ENCODE measurements around the gene SZT2. TPM values are rescaled to one million over a fixed set of nuclear protein-coding genes. Genes with fewer than 3 reads are reported as not detected.

Gene SZT2
- total and polyA plus RNA-seq, 10 donors: 9.4 to 115 (median 72.4) TPM

GRCh38 chr1:43358121-43358745 lies 31.5 kb upstream of the SZT2 start:
- peaks cover 12 to 49% (median 23%) of the 10 kb centered on the region in 6 donors for H3K4me1 ChIP-seq
- intact Hi-C loops (cut with DNase I; ENCODE audit: low total_unique reads): no loop called here
- H3K9me3 ChIP-seq: no peaks in the 10 kb centered on the region
- H3K36me3 ChIP-seq: peaks cover 0 to 38% (median 20%) of the 10 kb centered on the region in 6 donors
- TF ChIP-seq POLR2AphosphoS5 (IDR thresholded peaks at IDR 0.05) (no peak), POLR2A (IDR thresholded peaks at IDR 0.05) (no peak), CTCF (IDR thresholded peaks at IDR 0.05 in 8 of 11, conservative IDR thresholded peaks at IDR 0.05 in 3 of 11) (peak in 6 of 11 experiments; percentile 6 to 33 (median 26))
- peak overlapping the region; percentile 63 to 88 (median 70) for H3K4me3 ChIP-seq
- WGBS, 5 donors: 0 to 1% (median 1%) methylated on average over 17 to 33 of the region's 33 CpGs
- DNase-seq: no peak
- peak overlapping the region; percentile 82 to 96 (median 87) for H3K27ac ChIP-seq
- no peaks in the 10 kb centered on the region for H3K27me3 ChIP-seq (replicated peaks in 1 of 7)

GRCh38 chr1:43358746-43359693 lies 30.7 kb upstream of the SZT2 start, which contains the start of gene CDC20:
Gene CDC20, plus strand, starts transcription at chr1:43358981. Its CDS starts 235 bp downstream, at chr1:43359216.
- Histone ChIP-seq H3K4me1 (peaks cover 12 to 56% (median 23%) of the 10 kb centered on the region in 6 donors), H3K27ac (peak within 1 kb of the TSS; percentile 82 to 96 (median 87)), H3K27me3 (replicated peaks in 1 of 7) (no peaks in the 10 kb centered on the region), H3K4me3 (peak within 1 kb of the TSS; percentile 63 to 88 (median 70)), H3K9me3 (no peaks in the 10 kb centered on the region), H3K36me3 (peaks cover 3 to 46% (median 28%) of the 10 kb centered on the region in 6 donors)
- DNase-seq: peak; percentile 98
- WGBS, 5 donors: 3 to 5% (median 4%) methylated on average over 24 to 59 of the region's 59 CpGs
- intact Hi-C loops (cut with DNase I; ENCODE audit: low total_unique reads): no loop called here
- peak; percentile 79 to 83 (median 80) for TF ChIP-seq POLR2AphosphoS5 (IDR thresholded peaks at IDR 0.05)
- TF ChIP-seq POLR2A (IDR thresholded peaks at IDR 0.05): no peak
- peak in 1 of 11 experiments; percentile 37 for TF ChIP-seq CTCF (IDR thresholded peaks at IDR 0.05 in 8 of 11, conservative IDR thresholded peaks at IDR 0.05 in 3 of 11)

GRCh38 chr1:43359696-43360095 lies 30.0 kb upstream of the SZT2 start:
- 50 to 81% (median 52%) methylated on average over 7 to 11 of the region's 11 CpGs for WGBS, 5 donors

More at GRCh38 chr1:43359696-43360095, 30.0 kb upstream of the SZT2 start:
- H3K4me3 ChIP-seq: peak overlapping the region in 6 of 8 donors; percentile 63 to 78 (median 69)
- TF ChIP-seq POLR2AphosphoS5 (IDR thresholded peaks at IDR 0.05) (no peak), POLR2A (IDR thresholded peaks at IDR 0.05) (no peak), CTCF (IDR thresholded peaks at IDR 0.05 in 8 of 11, conservative IDR thresholded peaks at IDR 0.05 in 3 of 11) (no peak)
- H3K27me3 ChIP-seq (replicated peaks in 1 of 7): no peaks in the 10 kb centered on the region
- H3K4me1 ChIP-seq: peaks cover 12 to 63% (median 23%) of the 10 kb centered on the region in 6 donors
- no peak for DNase-seq
- H3K36me3 ChIP-seq: peaks cover 5 to 50% (median 34%) of the 10 kb centered on the region in 6 donors
- intact Hi-C loops (cut with DNase I; ENCODE audit: low total_unique reads): no loop called here
- H3K9me3 ChIP-seq: no peaks in the 10 kb centered on the region
- H3K27ac ChIP-seq: peak overlapping the region in 2 of 8 donors; percentile 88 to 96

Data from spleen (tissue), 11 donors.